Activated CD4-positive, alpha-beta T cell treated with anti-CD3 and anti-CD28 coated beads, Interleukin-2, amount 50 U/mL, for 48 hours (primary cell): ENCODE data around the gene SHROOM3.

Experiments
- DNase-seq, 2 experiments: peaks; one replicate each; pipeline ENCODE4 v3.0.0-alpha.2; 2020

The SHROOM3 gene

GRCh38 chr4:76630741-76631140 is 195.7 kb downstream of the SHROOM3 start:
- DNase-seq: no peak

DNA sequence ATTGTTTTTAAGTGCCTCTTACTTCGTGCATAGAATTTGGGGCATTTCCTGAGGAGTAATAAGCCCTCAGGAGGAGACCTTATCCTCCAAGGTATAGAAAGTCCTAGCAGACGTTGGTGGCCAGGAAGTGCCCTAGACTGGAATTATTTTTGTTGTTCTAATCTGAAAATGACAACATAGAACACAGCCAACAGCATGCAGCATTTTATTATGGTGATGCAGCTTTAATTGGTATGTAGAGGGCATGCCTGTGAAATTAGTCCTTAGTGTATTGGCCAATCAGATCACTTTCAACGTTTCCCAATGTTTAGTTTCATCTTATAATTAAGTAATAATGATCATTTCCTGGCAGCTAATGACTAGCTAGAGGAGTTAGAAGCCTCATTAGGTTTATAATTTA is 199.2 kb downstream of the SHROOM3 start:
- DNase-seq: no peak

DNA sequence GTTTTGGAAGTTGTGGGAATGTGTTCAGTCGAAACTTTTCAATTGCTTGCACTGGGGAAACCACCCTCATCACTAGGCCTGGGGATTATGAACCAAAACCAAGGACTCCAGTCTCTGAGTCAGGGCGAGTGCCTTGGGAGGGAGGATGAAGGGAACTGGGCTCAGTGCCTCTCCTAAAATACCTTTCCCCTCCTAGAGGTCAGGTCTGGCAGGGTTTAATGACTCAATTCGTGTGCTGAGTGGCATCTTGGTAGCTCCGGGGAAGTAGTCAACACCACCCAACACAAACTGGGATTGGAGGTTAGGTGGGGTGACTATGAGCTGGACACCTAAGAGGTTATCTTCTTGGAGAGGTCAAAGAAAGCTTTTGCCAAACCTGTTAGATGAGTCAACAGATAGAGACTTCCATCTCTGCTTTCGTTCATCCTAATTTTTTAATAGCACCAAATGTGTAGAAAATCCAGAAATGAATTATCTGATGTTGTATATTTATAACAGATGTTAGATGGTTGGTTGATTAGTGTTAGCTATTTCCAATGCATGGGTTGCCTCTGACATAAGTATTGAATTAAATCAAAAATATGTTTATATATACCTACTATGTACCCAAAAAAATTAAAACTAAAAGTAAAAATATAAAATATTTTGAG is 202.8 kb downstream of the SHROOM3 start:
- no peak for DNase-seq

DNA sequence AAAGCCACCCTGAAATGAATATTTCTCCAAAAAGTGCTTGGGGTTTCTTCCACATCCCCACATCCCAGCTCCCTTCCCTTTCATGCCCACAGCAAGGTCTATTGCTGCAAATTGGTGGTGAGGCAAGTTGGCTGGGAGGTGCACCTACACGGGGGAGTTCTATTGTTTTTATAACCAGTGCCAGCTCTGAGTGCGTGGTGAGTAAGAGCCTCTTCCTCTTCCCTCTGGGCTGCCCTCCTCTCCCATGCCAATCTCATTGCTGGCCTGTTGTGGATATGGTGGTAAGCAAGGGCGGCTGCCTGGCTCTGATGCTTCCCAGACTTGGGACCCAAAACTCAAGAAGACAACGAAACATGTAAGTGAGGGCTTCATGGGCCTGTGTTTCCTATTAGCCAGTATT is 204.3 kb downstream of the SHROOM3 start:
- DNase-seq: no peak

DNA sequence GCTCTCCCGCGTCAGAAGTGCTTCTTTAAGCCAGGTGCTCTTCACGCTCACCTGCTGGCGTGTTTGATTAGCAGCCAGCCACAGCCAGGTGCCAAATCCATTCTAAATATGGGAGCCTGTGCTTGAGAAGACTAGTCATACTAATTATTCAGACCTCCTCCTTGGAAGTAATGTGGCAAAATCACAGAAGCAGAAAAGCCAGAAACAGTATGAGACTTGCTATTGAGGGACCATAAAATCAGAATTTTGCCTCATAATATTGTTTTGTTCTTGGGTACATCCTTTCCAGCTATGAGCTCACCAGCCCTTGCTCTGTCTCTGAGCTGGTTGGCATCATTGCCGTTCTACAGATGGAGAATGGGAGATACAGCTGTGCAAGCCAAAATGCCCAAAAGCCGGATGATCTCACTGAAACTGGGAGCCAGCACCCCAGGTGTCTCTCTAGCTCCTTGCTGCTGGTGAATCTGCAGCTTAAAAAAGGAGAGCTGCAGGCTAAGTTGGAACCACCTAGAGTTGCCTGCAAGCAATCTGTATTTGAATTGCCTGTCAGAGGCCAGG is 205.4 kb downstream of the SHROOM3 start:
- DNase-seq: no peak

- no peak for DNase-seq
Measured at GRCh38 chr4:76641351-76641750, 206.3 kb downstream of the SHROOM3 start.

GRCh38 chr4:76641758-76642157 is 206.7 kb downstream of the SHROOM3 start:
- no peak for DNase-seq

DNA sequence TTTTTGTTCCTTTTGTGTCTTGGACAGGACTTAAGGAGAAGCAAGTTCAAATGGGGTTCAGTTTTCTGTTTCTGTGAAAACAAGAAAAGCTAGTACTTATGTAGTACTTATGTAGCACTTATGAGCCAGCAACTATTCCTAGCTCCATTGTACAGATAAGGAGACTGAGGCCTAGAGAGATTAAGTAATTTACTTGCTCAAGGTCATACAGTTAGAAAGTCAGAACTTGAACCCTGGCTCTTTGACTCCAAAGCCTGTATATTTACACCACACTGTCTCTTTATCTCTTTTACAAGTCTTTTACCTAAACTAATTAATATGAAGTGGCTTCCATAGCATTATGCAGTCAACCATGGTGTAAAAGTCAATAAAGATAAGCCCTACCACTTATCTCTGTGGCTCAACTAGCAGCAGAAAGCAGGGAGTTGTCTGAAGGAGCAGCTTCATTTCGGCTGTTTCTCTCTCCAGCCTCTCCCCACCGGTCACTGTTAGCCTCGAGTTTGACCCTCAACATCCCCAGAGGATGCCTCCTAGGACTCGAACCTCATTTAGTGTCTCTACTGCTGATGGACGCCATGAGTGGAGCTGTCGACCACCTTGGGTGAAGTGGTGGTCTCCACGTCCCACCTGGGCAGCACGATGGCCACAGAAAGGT is 209.9 kb downstream of the SHROOM3 start:
- DNase-seq: no peak

DNA sequence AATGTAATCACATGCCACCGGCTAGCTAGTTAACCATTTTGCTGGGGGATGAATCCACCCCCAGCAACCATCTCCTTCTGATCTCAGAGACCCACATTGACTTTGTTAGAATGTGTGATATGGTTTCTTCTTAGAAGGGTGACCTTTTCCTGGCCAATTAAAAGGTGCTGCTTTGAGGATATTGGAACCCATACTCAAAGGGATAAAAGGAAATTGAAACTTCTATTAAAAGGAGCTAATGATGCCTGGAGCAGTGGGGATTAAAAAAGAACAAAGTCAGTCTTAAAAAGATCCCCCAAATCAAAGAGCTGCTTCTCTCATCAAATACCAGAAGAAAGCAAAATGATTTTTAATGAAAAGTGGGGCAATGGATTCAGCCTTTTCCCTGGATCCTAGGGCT is 214.1 kb downstream of the SHROOM3 start:
- no peak for DNase-seq

DNA sequence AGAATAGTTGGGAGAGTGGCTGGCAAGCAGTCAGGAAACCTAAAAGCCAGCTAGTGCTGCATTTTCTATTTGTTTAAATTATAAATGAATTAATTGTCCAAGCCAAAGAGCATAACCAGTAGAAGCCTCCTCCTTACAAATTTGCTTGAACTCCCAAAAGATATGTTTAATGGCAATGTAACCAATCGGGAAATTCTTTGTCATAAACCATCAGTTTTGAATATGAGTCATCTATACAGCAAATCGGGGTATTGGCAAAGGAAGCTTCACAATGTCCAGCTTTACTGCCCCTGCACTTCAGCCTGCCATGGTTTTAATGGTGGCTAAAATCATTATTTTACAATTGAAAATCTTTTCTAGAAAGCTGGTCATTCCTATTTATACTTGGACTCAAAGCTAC is 216.6 kb downstream of the SHROOM3 start:
- no peak for DNase-seq

DNA sequence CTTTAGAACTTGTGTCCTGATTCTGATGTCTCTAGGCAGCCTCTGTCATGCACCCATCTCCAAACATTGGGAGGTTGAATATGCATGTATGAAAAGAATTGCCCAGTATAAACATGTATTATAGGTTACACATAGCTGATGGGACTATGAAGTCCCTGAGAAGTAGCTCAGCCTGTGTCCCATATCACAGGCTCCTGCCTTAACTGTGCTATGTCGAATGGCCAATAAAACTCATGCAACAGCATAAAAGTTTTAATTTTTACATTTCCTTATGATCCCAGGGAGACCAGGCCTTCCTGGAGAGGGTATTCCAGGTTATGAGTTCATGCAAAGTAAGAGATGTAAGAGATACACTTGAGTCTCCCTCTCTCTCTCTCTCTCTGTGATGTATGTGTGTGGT is 217.4 kb downstream of the SHROOM3 start:
- no peak for DNase-seq

- DNase-seq: no peak
Measured at GRCh38 chr4:76654084-76654483, 219.1 kb downstream of the SHROOM3 start.

GRCh38 chr4:76654791-76655190 is 219.8 kb downstream of the SHROOM3 start:
- no peak for DNase-seq

DNA sequence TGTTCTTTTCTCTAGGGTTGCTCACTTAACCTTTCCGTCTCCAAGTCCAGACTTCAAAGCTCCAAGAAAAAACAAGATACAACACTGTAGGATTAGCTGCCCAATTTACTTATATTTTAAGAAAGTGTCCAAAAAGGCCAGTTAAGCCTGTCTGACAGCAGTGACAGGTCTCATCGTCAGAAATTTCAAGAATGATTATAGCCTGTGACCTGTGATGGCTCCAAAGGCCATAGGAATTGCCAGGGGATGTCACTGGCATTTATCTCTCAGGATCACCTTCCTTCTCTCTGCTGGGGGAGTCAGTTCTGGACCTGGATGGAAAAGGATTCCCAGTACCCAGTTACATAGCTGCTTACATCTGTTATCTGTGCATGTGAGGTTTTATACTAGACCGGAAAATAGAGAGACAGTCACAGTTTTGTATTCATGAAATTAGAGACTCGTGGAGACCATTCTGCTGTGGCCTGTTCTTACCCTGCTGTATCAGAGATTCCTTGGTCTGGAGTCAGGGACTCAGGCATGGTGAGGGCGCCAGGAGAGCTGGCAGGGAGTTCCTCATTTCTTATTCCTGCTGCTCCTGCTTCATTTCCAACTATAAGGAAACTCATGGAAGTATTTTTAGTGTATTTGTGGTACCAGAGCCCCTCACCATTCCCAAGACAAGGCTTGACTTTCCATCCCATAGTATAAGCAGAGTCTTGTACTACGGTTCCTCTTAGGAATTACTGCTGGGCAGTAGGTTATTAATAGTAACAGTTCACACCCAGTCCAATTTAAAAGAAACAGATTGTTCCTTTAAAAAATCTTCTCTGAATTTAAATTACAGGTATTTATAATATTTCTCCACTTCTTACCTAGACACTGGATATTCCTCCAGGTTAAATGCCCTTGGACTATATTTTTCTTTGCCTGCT is 220.8 kb downstream of the SHROOM3 start:
- DNase-seq: no peak

GRCh38 chr4:76657443-76657842 is 222.4 kb downstream of the SHROOM3 start:
- DNase-seq: no peak

GRCh38 chr4:76658231-76659102 is 223.4 kb downstream of the SHROOM3 start:
- no peak for DNase-seq

- no peak for DNase-seq
Measured at GRCh38 chr4:76659103-76659490, 224.1 kb downstream of the SHROOM3 start.

DNA sequence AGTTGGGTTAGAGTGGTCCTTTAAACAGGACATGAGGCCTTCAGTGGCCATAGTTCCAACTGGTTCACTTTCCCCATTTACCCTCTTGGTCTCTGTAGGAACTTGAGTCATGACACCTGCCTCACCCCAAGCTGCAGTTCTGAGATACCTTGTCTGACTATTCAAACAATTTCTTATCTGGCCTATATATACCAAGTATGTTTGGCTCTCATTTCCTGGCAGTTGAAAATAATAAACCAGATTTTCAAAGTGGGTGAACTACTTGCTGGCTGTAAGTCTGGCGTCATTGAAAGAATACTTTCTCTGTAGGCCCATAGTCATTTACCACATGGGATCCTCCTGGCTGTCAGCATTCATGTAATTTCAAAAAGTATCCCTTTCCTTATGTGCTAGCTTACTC is 228.8 kb downstream of the SHROOM3 start:
- no peak for DNase-seq

DNA sequence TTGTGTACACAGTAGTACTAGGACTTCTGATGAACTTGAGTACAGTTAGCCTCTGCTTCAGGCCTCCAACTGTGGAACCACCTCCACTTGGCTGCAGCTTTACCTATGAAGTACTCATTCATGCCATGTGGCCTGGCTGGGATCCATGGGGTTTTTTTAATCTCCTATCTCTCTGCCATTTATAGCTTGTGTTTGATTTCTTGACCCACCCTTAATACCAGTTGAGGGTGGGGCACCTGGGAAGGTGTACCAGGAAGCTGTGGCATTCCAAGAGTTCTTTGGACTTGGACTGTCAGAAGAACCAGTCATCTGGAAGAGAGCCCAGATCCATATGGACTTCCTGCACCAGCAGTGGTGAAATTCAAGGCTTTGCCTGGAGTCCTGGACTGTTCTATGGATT is 230.1 kb downstream of the SHROOM3 start:
- no peak for DNase-seq

DNA sequence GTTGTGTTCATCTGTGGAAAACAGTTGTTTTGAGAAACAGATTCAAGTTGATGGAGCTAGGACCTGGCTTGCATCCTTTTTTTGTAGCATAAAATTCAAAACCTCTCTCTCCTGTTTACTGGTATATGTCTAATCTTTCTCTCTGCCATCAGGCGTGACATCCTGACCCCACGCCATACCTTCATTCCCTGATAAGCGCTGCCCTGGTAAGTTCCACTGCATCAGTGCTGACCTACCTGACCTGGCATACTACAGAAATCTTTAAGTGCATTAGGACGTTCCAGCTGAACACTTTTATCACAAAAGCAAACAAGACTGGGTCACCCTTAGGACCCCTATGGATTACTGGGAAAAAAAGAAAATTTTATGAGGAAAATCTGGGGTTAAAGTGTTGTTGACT is 230.7 kb downstream of the SHROOM3 start:
- no peak for DNase-seq

DNA sequence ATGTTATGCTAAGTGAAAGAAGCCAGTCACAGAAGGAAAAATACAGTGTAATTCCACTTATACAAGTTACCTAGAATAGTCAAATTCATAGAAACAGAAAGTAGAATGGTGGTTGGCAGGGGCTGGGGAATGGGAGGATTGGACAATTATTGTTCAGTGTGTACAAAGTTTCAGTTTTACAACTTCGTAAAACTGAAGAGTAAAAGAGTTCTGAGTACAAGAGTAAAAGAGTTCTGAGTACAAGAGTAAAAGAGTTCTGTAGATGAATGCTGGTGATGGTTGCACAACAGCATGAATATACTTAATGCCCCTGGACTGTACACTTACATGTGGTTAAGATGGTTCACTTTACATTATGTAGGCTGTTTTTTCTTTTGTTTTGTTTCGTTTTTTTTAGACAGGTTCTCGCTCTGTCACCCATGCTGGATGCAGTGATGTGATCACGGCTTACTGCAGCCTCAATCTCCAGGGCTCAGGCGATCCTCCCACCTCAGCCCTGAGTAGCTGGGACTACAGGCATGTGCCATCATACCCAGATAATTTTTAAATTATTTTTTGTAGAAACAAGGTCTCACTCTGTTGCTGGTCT is 232.0 kb downstream of the SHROOM3 start:
- DNase-seq: no peak

DNA sequence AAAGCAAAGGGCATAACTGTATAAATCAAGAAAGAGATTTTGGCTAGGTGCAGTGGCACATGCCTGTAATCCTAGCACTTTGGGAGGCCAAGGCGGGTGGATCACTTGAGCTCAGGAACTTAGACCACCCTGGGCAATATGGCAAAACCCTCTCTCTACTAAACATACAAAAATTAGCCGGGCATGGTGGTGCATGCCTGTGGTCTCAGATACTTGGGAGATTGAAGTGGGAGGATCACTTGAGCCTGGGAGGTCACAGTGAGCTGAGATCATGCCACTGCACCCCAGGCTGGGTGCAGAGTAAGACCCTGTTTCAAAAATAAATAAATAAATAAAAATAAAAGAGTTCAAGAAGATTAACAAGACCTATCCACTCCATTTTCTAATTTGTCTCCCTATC is 235.6 kb downstream of the SHROOM3 start:
- no peak for DNase-seq
